B cell (primary cell): ENCODE results near the gene MET. TPM values are rescaled to one million over a fixed set of nuclear protein-coding genes. Genes with fewer than 3 reads are reported as not detected.

Source experiments
- ATAC-seq: fragments of 200-7000 bp; cut with Tn5 transposase; one replicate; pipeline ENCODE4 v1.10.0; 2021; ENCODE audit warnings: low read depth, mild to moderate bottlenecking, moderate number of reproducible peaks, moderate library complexity
- CTCF ChIA-PET: fragments of 350-600 bp; sonication (Branson Sonifier 250); formaldehyde crosslinking; loops from one replicate; lab custom pipeline; 2021; ENCODE audit warnings: antibody characterized with exemption, inconsistent platforms; lab: Charles Lee
- POLR2A ChIA-PET: fragments of 350-600 bp; sonication (Branson Sonifier 250); formaldehyde crosslinking; loops from one replicate; lab custom pipeline; 2021; ENCODE audit warnings: antibody characterized with exemption; lab: Charles Lee
- DNase-seq: peaks from one replicate; pipeline ENCODE4 v3.0.0; 2013
- H2AFZ ChIP-seq: 2 replicates; pipeline ENCODE4 v1.6.1; 2012; ENCODE audit warnings: mild to moderate bottlenecking, low read depth, low read length; ENCODE audit not compliant: insufficient read depth, poor library complexity, severe bottlenecking
- H3K27ac ChIP-seq, 2 donors: 1 replicate in 1 of 2; 2 replicates in 1 of 2; pipeline ENCODE4 v1.5.1; 2012 to 2013; ENCODE audit warnings: low read length in 2 of 2, mild to moderate bottlenecking in 2 of 2, moderate library complexity in 1 of 2
- H3K27me3 ChIP-seq, 4 experiments: fragments of 200-600 bp in 1 of 4; sonication (generic) in 1 of 4; replicated peaks in 1 of 4; 1 replicate in 2 of 4; 2 replicates in 2 of 4; pipeline versions ENCODE4 v1.6.1 to v1.7.0; 2013 to 2016; ENCODE audit warnings: low read length in 3 of 4, mild to moderate bottlenecking in 2 of 4, mixed read lengths in 1 of 4, moderate library complexity in 1 of 4; ENCODE audit not compliant: insufficient read depth in 4 of 4, control insufficient read depth in 3 of 4; ENCODE audit errors: control extremely low read depth in 1 of 4
- H3K36me3 ChIP-seq, 2 experiments: replicated peaks in 1 of 2; 1 replicate in 1 of 2; 2 replicates in 1 of 2; pipeline versions ENCODE4 v1.6.1 to v1.7.1; 2013; ENCODE audit warnings: low read length in 1 of 2; ENCODE audit not compliant: insufficient read depth in 2 of 2, control insufficient read depth in 1 of 2; ENCODE audit errors: control extremely low read depth in 1 of 2, extremely low read depth in 1 of 2
- H3K4me1 ChIP-seq, 2 donors: fragments of 200-600 bp in 1 of 2; sonication (generic) in 1 of 2; 1 replicate in 1 of 2; 2 replicates in 1 of 2; pipeline versions ENCODE4 v1.5.1 to v1.6.1; 2013 to 2017; ENCODE audit warnings: low read length in 2 of 2; ENCODE audit not compliant: control insufficient read depth in 2 of 2, insufficient read depth in 2 of 2
- H3K4me2 ChIP-seq: replicated peaks from 2 replicates; pipeline ENCODE3; 2012; ENCODE audit warnings: mild to moderate bottlenecking, low read depth, low read length; ENCODE audit not compliant: poor library complexity, severe bottlenecking
- H3K4me3 ChIP-seq, 5 experiments: fragments of 200-600 bp in 1 of 5; sonication (generic) in 1 of 5; 1 replicate in 3 of 5; 2 replicates in 2 of 5; pipeline versions ENCODE4 v1.5.1 to v1.7.0; 2011 to 2016; ENCODE audit warnings: low read length in 4 of 5, mild to moderate bottlenecking in 4 of 5, low read depth in 2 of 5, control low read depth in 1 of 5, moderate library complexity in 1 of 5; ENCODE audit not compliant: insufficient read depth in 1 of 5; ENCODE audit errors: control extremely low read depth in 1 of 5, extremely low read depth in 1 of 5
- H3K79me2 ChIP-seq: fragments of 200-600 bp; sonication (generic); one replicate; pipeline ENCODE4 v1.6.0; 2016; ENCODE audit warnings: low read length; ENCODE audit not compliant: control insufficient read depth, insufficient read depth
- H3K9ac ChIP-seq: fragments of 200-600 bp; sonication (generic); 2 replicates; pipeline ENCODE4 v1.6.1; 2017; ENCODE audit warnings: mild to moderate bottlenecking, low read length, moderate library complexity
- H3K9me3 ChIP-seq, 3 donors: one replicate each; pipeline versions ENCODE4 v1.6.1 to v1.7.1; 2013; ENCODE audit warnings: low read length in 2 of 3; ENCODE audit not compliant: control insufficient read depth in 2 of 3, insufficient read depth in 1 of 3; ENCODE audit errors: control extremely low read depth in 1 of 3
- H4K20me1 ChIP-seq: 2 replicates; pipeline ENCODE4 v1.6.0; 2012; ENCODE audit warnings: mild to moderate bottlenecking, low read length; ENCODE audit not compliant: insufficient read depth, control insufficient read depth, poor library complexity, severe bottlenecking
- H3K27ac Mint-ChIP-seq: one replicate; pipeline ENCODE4 v1.8.0; 2021; ENCODE audit warnings: mixed read lengths
- H3K27me3 Mint-ChIP-seq: one replicate; pipeline ENCODE4 v1.8.0; 2021; ENCODE audit warnings: mixed read lengths
- H3K4me1 Mint-ChIP-seq: one replicate; pipeline ENCODE4 v1.8.0; 2021; ENCODE audit warnings: mixed read lengths
- H3K4me3 Mint-ChIP-seq: one replicate; pipeline ENCODE4 v1.8.0; 2021; ENCODE audit warnings: mixed read lengths
- H3K9me3 Mint-ChIP-seq: one replicate; pipeline ENCODE4 v1.8.0; 2022; ENCODE audit warnings: mixed read lengths; ENCODE audit not compliant: insufficient read depth
- CTCF ChIP-seq: fragments of 200-600 bp; IDR thresholded peaks from one replicate; pipeline ENCODE4 v1.8.0; 2022; ENCODE audit warnings: antibody characterized with exemption, mild to moderate bottlenecking
- EZH2 ChIP-seq: IDR thresholded peaks from 2 replicates; pipeline ENCODE4 v1.6.1; 2012; ENCODE audit warnings: borderline replicate concordance, low read depth, mild to moderate bottlenecking, moderate library complexity, low read length; ENCODE audit not compliant: insufficient read depth, poor library complexity, severe bottlenecking
- WGBS: methylation state at CpG from one replicate; pipeline ENCODE4 v1.1.5; 2013; ENCODE audit warnings: missing lambda C conversion rate; ENCODE audit not compliant: insufficient coverage; 5-methylcytosine and 5-hydroxymethylcytosine counted together
- intact Hi-C: fragments of 100-400 bp; cut with micrococcal nuclease; formaldehyde crosslinking; loops from one replicate; pipeline ENCODE4 v1.10.0; 2022
- polyA plus RNA-seq: library from polyadenylated mRNA; depleted of rRNA; stranded (reverse); fragments of >200 nt; gene quantifications from 2 replicates; pipeline ENCODE4 v1.2.3, GENCODE V29; 2012
- total RNA-seq, 2 donors: library from RNA; stranded (reverse); fragments of 120-200 nt in 1 of 2; gene quantifications; 1 replicate in 1 of 2; 2 replicates in 1 of 2; pipeline versions ENCODE4 v1.2.3 to v1.2.4, GENCODE V29; 2013 to 2022

Gene MET
- total and polyA plus RNA-seq, 2 donors (not counting 1 experiment from before 2014, with no cell fraction given) = 0.03 to 0.59 TPM

- peaks cover 11% of the 10 kb centered on the region for H3K27me3 Mint-ChIP-seq
- DNase-seq = no peak
- WGBS = 100% methylated on average over 1 of the region's 5 CpGs
- Histone ChIP-seq H3K79me2 (no peaks in the 10 kb centered on the region), H3K27me3 (peaks cover 0 to 4% (median 0%) of the 10 kb centered on the region in 4 experiments), H2AFZ (no peak overlapping the region), H3K36me3 (no peaks in the 10 kb centered on the region), H3K9me3 (no peaks in the 10 kb centered on the region), H3K27ac (no peak overlapping the region), H4K20me1 (no peaks in the 10 kb centered on the region), H3K4me2 (no peak overlapping the region), H3K4me1 (no peaks in the 10 kb centered on the region), H3K9ac (no peak overlapping the region), H3K4me3 (no peak overlapping the region)
- no peak for ATAC-seq
- no peak for TF ChIP-seq CTCF
- TF ChIP-seq EZH2 = no peak
- intact Hi-C loops = no loop called here
- H3K9me3 Mint-ChIP-seq = no peaks in the 10 kb centered on the region
- no peak overlapping the region for H3K4me3 Mint-ChIP-seq
- H3K27ac Mint-ChIP-seq = no peak overlapping the region
- H3K4me1 Mint-ChIP-seq = no peaks in the 10 kb centered on the region
- ChIA-PET CTCF (no interaction called here), POLR2A (no interaction called here)
Observed at GRCh38 chr7:116724560-116725231, 52.7 kb downstream of the MET start.

DNA sequence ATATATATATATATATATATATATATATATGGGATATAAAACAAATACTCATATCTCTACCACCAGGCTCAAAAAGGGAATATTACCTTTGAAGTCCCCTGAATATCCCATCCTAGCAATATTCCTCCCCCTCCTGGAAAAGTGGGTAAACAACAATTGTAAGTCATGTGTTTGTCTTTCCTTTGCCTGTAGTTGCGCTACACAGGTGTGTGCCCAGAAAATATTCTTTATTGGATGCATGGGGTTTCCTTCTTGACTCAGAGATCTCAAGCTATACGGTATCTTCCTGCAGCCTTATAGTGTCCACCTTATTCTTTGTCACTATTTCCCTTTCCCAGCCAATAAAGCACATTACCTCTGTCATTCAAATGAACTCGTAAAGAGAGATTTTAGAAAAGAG lies 54.2 kb downstream of the MET start:
- Mint-ChIP-seq H3K9me3 (no peaks in the 10 kb centered on the region), H3K27ac (no peak overlapping the region), H3K27me3 (peaks cover 21% of the 10 kb centered on the region), H3K4me3 (no peak overlapping the region), H3K4me1 (no peaks in the 10 kb centered on the region)
- Histone ChIP-seq H3K27me3 (peaks cover 0 to 4% (median 0%) of the 10 kb centered on the region in 4 experiments), H3K36me3 (no peaks in the 10 kb centered on the region), H3K4me2 (no peak overlapping the region), H3K9me3 (no peaks in the 10 kb centered on the region), H3K4me1 (no peaks in the 10 kb centered on the region), H4K20me1 (no peaks in the 10 kb centered on the region), H3K27ac (no peak overlapping the region), H3K79me2 (no peaks in the 10 kb centered on the region), H2AFZ (no peak overlapping the region), H3K9ac (no peak overlapping the region), H3K4me3 (no peak overlapping the region)
- ChIA-PET POLR2A (no interaction called here), CTCF (no interaction called here)
- DNase-seq (no peak), ATAC-seq (no peak)
- intact Hi-C loops = no loop called here
- WGBS = 83% methylated on average over 1 of the region's 3 CpGs
- no peak for TF ChIP-seq CTCF
- TF ChIP-seq EZH2 = no peak
